ENCODE measurements around the gene FYTTD1. TPM values are rescaled to one million over a fixed set of nuclear protein-coding genes. Genes with fewer than 3 reads are reported as not detected.

FYTTD1 gene
- polyA plus RNA-seq, 2 of the 4 experiments (the other 2 are of a cell fraction), result 22.2 to 37.3 TPM

- TF ChIP-seq ATOH8 (CRISPR knock-in tag; IDR thresholded peaks at IDR 0.05; ENCODE audit: low read depth), result no peak
- no peak for TF ChIP-seq ZFP36 (IDR thresholded peaks at IDR 0.05; ENCODE audit: borderline replicate concordance, partially characterized antibody)
- TF ChIP-seq JUNB (IDR thresholded peaks at IDR 0.05), result no peak
- TF ChIP-seq RARB (CRISPR knock-in tag; IDR thresholded peaks at IDR 0.05), result no peak
- TF ChIP-seq E2F6 (IDR thresholded peaks at IDR 0.05; ENCODE audit: borderline replicate concordance, low read depth), result no peak
- no peak for TF ChIP-seq JUN (IDR thresholded peaks at IDR 0.05)
These were observed 16.6 kb upstream of the FYTTD1 start (continued) for GRCh38 chr3:197733042-197733441.

- TF ChIP-seq EHMT2 (IDR thresholded peaks at IDR 0.05; ENCODE audit: low read depth) (no peak), NFE2L2 (conservative IDR thresholded peaks at IDR 0.05; ENCODE audit: low read length) (no peak), CHD2 (IDR thresholded peaks at IDR 0.05; ENCODE audit: low read length, partially characterized antibody) (no peak), HDAC2 (IDR thresholded peaks at IDR 0.05) (no peak), RAD21 (conservative IDR thresholded peaks at IDR 0.05 in 1 of 2, IDR thresholded peaks at IDR 0.05 in 1 of 2) (no peak), MAFK (IDR thresholded peaks at IDR 0.05; ENCODE audit: partially characterized antibody) (no peak), SMC3 (IDR thresholded peaks at IDR 0.05) (no peak), ESRRA (IDR thresholded peaks at IDR 0.05; ENCODE audit: borderline replicate concordance, low read length) (no peak), ZFP36 (IDR thresholded peaks at IDR 0.05; ENCODE audit: borderline replicate concordance, partially characterized antibody) (no peak), CHD4 (IDR thresholded peaks at IDR 0.05; ENCODE audit: borderline replicate concordance) (no peak)
- ATAC-seq, result no peak
- FAIRE-seq, result no peak
- H3K27ac ChIP-seq, result no peak overlapping the region
- H3K4me3 ChIP-seq, result no peak overlapping the region
- POLR2A ChIA-PET, result no interaction called here
- DNase-seq (ENCODE audit: low read depth in 1 of 2, low spot score in 1 of 2), result no peak
- CTCF ChIA-PET, result interaction anchor here (0.6 kb wide), 1 partner anchor 8 kb away, joined by 3 read pairs; no protein-coding TSS in a partner anchor
- H3K9me3 ChIP-seq, result no peaks in the 10 kb centered on the region
- peaks cover 15% of the 10 kb centered on the region; the same call in 1 of the 3 replicates for H3K4me1 ChIP-seq
- peak overlapping the region; percentile 99; the same call in 1 of the 3 replicates for H3K4me2 ChIP-seq
- 90% methylated on average over 7 of the region's 7 CpGs for WGBS (ENCODE audit: missing lambda C conversion rate)
These were observed 14.9 kb upstream of the FYTTD1 start for GRCh38 chr3:197734667-197735318.

GRCh38 chr3:197736010-197736490, 13.6 kb upstream of the FYTTD1 start:
- peak overlapping the region; percentile 84 to 92 for H3K27ac ChIP-seq
- 7% methylated on average over 13 of the region's 17 CpGs for WGBS (ENCODE audit: missing lambda C conversion rate)
- ChIA-PET POLR2A (interaction anchor here (0.7 to 1.0 kb wide), 2 partner anchors 9 to 13 kb away, joined by 3 read pairs; partner anchors contain the start of gene FYTTD1), CTCF (interaction anchor here (0.6 to 1.5 kb wide), 2 partner anchors 10 to 30 kb away, joined by 3 read pairs; no protein-coding TSS in a partner anchor)
- H3K4me2 ChIP-seq, result peak overlapping the region; percentile 99
- no peak for FAIRE-seq
- TF ChIP-seq PHF8 (IDR thresholded peaks at IDR 0.05; ENCODE audit: borderline replicate concordance, low read depth), result no peak
- no peak for TF ChIP-seq NR3C1 (IDR thresholded peaks at IDR 0.05)
- no peak for TF ChIP-seq CBX8 (IDR thresholded peaks at IDR 0.05)
- no peak for TF ChIP-seq MAX (IDR thresholded peaks at IDR 0.05)
- no peak for TF ChIP-seq HEYL (CRISPR knock-in tag; IDR thresholded peaks at IDR 0.05)
- no peak for TF ChIP-seq CEBPB (IDR thresholded peaks at IDR 0.05)
- no peak for TF ChIP-seq ZNF302 (CRISPR knock-in tag; IDR thresholded peaks at IDR 0.05)
- no peak for TF ChIP-seq MAFK (IDR thresholded peaks at IDR 0.05; ENCODE audit: partially characterized antibody)
- no peak for TF ChIP-seq HOXB13 (CRISPR knock-in tag; IDR thresholded peaks at IDR 0.05; ENCODE audit: low read depth)
- peak overlapping the region; percentile 81 for H3K4me3 ChIP-seq
- peaks cover 9% of the 10 kb centered on the region; the same call in 1 of the 3 replicates for H3K4me1 ChIP-seq
- peak in 1 of 2 experiments; percentile 31 for DNase-seq (ENCODE audit: low read depth in 1 of 2, low spot score in 1 of 2)
- ATAC-seq, result peak; percentile 28 to 31
- no peaks in the 10 kb centered on the region for H3K9me3 ChIP-seq

Measured in A549 (cell line).